GM21423 (cell line): ENCODE data around the gene ZNF862.

Experiments
- ATAC-seq: cut with Tn5 transposase; IDR thresholded peaks from one replicate; pipeline ENCODE4 v1.9.1; 2021; ENCODE audit warnings: mild to moderate bottlenecking, moderate library complexity; ENCODE audit not compliant: unreplicated experiment

The ZNF862 gene

GRCh38 chr7:149844445-149844844 is 6.3 kb downstream of the ZNF862 start:
- no peak for ATAC-seq

- ATAC-seq = no peak
Observed at GRCh38 chr7:149845257-149845980, 7.2 kb downstream of the ZNF862 start.

DNA sequence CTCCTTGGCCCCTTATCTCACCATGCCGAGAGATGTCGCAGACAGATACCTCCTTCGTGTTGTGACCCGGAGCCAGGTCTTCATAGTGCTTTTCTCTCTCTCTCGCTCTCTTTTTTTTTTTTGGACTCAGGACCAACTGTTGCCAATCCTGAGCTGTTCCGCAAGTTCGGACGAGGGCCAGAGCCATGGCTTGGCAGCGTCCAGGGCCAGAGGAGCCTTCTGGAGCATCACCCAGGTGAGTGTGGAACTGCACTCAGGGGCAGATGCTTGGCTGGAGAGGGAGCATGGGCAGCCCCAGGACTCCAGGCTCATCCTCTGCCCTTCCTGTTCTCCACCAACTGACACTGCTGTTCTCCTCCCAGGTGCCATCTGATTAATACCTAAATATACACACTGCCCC is 7.8 kb downstream of the ZNF862 start:
- ATAC-seq = no peak

DNA sequence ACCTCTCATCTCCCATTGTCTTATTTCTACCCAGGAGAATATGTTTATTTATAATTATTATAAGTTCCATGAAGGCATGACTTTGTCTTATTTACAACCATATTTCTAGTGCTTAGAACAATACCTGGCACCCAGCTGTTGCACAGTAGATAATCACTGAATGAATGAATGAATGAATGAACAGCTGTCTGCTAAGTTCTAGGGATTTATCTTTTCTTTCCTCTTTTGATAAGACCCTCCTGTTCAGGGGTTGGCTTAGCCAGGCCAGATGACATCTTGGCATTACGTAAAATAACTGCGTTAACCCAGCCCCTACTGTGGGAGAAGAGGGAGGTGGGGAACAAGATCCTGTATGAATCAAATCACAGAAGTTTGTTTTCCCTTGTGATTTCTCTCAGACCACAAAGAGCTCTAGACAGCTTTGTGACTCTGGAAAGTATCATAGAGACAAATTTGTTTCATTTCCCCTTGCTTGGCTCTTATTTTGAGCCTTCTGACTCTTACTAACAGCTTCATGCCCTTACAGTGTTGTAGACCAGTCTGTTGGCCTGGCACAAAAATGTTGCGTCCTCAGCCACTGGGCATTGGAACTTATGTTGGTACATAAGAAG is 8.4 kb downstream of the ZNF862 start:
- ATAC-seq = peak; percentile 74

DNA sequence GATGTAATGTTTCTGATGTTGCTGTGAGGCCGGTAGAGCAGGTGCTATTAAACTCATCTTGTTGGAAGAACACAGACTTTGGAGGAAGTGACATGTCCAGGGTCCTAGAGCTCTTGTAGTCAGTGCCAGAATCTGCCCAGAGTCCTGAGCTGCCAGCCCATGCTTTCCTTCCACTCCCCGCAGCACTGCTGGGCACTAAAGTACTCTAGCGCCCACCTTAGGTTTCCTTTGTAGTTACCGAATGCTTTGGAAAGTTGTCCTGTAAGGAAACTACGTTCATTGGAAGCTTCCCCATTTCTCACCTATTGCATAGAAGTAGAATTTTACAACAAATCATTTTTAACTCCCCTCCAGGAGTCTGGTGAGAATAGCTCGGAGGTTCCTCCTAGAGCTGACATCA is 11.0 kb downstream of the ZNF862 start:
- no peak for ATAC-seq

DNA sequence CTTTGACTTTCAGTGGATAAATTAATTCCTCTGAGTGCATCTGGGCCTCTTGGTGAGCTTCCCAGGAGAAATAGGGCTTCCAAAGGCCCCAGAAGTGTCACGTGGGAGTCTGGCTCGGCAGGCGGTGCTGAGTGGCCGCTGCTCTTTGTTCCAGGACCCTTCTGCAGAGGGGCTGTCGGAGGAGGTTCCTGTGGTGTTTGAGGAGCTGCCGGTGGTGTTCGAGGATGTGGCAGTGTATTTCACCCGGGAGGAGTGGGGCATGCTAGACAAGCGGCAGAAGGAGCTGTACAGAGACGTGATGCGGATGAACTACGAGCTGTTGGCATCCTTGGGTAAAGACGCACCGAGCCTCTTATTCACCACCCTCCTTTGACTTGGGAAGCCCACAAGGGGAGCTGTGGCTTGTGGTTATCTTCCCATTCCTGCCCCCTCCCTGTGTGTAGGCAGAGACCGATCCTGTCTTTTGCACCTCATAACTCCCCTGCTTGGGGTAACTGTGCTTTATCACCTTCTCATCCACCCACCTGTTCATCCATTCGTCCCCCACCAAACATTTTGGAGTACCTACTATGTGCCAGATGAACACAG is 11.9 kb downstream of the ZNF862 start:
- no peak for ATAC-seq

DNA sequence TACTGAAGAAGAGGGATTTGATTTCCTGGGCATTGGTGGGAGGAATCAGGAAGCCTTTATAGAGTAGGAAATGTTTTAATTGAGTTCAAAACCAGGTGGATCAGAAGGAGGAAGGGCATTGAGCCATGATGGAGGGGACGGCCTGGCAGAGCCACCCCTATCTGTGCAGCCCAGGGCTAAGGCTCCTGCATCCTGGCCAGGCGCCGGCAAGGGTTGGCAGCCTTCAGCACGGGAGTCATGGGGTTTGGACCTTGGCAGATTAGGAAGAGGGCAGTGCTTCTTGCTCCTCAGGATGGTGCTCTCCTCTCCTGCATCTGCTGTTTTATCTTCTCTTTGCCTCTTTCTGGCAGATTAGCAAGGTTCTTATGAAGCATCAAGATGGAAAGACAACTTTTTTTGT is 12.5 kb downstream of the ZNF862 start:
- no peak for ATAC-seq

- no peak for ATAC-seq
Observed at GRCh38 chr7:149851449-149851848, 13.3 kb downstream of the ZNF862 start.

DNA sequence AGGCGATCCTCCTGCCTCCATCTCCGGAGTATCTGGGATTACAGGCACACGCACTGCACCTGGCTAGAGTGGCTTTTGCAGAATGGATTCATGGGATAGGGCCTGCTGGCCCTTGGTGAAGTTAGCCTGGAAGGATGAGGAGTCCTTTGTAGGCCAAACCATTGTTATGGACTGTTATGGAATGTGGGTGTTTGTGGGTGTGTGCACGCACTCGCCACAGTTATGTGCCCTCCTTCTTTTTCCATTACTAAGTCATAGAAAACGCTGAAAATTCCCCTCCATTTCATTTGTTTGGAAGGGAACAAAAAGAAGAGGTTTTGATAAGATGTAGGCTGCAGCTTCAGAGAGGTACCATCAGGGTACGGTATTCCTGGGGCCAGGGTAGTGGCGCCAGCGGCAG is 15.0 kb downstream of the ZNF862 start:
- ATAC-seq = no peak

DNA sequence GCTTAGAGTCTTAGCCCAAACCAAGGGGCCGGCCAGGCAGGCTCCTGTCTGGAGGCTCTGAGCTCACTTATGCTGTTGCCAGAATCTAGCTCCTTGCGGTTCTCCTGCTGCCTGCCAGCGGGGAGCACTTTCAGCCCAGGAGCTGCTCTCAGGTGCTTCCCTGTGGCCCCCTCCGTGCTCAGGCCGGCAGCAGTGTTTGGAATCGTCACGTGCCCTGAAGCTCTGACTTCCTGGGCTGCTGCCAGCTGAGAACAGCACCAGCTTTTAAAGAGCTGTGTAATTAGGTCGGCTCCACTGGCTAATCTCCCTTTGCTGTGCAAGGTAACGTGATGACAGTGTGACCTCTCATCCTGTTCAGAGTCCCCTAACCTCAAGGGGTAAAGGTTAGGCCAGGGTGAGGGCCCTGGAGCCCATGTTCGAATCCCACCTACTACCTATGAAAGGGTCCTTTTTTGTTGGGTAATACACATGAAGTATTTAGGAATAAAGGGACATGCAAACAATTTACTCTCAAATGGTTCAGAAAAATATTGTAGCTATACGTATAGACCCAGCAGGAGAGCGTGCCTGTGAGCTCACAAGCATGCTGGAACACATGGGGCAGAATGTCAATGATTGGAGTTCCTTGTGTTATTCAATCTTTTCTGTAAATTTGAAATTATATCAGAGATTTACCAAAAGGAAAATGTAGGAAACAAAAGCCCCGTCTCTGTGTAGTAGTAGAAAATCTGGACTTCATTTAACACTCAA is 16.6 kb downstream of the ZNF862 start:
- ATAC-seq = no peak

DNA sequence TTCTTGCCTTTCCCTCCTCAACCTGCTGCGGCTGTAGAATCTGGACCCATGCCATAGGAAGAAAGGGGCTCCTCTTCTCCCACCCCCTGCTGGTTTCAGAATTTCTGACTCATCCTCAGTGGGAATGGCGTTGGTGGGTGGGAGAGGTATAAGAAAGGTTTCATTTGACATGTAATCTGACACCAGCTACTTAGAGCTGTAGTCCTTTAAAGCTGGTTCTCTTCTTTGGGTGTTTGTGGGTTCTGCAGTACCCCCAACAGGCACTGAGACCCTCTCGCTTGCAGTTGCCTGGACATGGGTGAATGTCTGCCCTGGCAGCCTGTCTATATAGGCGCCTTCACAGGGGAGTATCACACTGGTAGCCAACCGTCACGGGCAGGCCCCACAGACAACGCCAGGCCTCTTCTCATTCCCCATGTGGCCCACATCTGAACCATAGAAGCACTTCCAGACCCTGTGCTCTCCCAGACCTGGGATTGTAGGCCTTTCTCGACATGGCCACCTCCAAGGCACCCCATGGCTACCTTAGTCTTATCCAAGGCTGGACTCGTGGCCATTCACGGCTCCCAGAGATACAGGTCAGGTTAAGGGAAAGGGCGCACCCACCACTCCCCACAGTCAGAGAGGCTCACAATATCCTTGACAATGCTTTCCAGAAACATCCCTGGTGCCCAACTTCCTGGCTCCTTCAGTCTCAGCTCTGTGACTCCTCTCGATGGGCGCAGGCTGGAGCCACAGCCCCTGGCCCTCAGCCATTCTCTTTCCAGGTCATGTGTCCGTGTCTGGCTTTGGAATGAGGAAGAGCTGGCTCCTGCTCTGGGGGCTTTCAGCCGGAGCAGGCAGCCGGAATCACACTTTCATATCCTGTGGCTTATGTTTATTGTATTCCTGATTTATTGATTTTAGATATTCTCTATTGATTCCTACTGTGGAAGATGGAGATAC is 17.5 kb downstream of the ZNF862 start:
- ATAC-seq = no peak

DNA sequence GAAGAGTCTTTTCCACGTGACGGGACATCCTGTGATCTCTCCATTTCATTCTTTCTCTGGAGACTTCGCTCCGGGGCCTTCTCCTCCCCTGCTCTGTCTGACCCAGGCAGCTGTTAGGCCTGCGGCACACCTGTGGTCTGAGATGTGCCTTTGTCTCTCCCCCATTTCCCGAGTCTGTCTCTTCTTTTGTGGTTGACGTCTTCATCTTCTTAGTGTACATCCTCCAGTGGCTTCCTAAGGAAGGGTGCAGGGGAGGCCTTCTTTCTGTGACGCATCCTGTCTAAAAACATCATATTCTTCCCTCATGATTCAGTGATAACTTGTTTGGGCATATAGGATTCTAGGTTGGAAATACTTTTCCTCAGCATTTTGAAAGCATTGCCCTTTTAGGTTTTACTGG is 18.4 kb downstream of the ZNF862 start:
- no peak for ATAC-seq

DNA sequence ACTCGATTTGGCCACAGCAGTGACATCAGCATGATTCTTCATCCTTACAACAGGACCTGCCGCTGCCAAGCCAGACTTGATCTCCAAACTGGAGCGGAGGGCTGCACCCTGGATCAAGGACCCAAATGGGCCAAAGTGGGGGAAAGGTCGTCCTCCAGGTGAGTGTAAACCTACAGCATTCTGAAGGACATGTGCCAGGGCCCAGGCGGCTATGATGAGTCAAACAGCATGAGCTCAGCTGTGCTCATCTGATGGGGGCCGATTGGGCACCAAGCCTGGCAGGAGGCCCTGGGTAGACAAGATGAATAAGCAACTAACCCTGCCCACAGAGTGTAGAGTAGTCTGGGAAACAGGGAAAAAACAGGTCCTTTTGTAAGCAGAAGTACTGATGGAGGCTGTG is 21.2 kb downstream of the ZNF862 start:
- ATAC-seq = no peak

DNA sequence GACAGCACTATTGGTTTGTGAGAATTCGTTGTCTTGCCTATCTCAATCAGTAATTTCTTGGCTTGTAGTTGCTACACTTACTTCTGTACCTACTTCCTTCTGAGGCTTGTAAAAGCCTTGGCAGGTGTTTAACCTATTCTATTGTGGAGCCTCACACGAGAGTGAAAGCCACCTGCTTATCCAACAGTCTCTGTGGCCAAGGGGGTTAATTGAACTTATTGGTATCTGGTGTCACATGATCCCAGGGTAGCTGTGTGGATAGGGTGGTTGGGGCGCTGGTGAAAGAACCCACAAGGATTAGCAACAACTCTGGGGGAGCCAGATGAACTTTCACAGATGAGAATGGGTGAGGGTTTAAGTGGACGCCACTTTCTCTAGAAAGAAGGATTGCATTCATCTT is 21.7 kb downstream of the ZNF862 start:
- no peak for ATAC-seq

DNA sequence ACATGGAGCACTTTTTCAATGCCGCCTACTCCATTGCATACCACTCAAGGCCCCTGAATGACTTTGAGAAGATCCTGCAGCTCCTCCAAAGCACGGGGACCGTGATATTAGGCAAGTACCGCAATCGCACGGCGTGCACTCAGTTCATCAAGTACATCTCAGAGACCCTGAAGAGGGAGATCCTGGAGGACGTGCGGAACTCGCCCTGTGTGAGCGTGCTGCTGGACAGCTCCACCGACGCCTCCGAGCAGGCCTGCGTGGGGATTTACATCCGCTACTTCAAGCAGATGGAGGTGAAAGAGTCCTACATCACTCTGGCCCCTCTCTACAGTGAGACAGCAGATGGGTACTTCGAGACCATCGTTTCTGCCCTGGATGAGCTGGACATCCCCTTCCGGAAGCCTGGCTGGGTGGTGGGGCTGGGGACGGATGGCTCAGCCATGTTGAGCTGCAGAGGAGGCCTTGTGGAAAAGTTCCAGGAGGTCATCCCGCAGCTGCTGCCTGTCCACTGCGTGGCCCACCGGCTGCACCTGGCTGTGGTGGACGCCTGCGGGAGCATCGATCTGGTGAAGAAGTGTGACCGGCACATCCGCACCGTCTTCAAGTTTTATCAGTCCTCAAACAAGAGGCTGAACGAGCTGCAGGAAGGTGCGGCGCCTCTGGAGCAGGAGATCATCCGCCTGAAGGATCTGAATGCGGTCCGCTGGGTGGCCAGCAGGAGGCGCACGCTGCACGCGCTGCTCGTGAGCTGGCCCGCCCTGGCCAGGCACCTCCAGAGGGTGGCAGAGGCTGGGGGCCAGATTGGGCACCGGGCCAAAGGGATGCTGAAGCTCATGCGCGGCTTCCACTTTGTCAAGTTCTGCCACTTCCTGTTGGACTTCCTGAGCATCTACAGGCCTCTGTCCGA is 22.9 kb downstream of the ZNF862 start:
- no peak for ATAC-seq

GRCh38 chr7:149861728-149862045 is 23.5 kb downstream of the ZNF862 start:
- no peak for ATAC-seq

GRCh38 chr7:149862156-149862555 is 24.0 kb downstream of the ZNF862 start:
- ATAC-seq = no peak

- no peak for ATAC-seq
Observed at GRCh38 chr7:149863500-149863899, 25.3 kb downstream of the ZNF862 start.

- ATAC-seq = no peak
Observed at GRCh38 chr7:149864023-149864422, 25.8 kb downstream of the ZNF862 start.

DNA sequence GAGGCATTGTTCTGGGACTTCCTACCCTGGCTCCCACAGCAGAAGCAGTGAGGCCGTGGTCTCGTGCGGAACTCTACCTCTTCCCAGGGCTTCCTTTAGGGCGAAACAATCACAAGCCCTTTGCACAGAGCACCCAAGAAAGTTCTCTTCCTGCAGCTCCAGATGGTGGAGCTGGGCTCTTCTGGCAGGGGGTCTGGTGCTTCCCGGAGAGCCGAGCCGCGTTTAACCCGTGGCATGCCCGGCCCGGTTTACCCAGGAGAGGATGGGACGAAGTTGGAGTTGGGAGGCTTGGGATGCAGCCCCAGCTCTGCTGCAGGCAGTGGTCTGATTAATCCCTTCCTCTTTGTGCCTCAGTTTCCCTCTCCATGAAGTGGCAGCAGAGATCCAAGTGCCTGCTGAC is 26.6 kb downstream of the ZNF862 start:
- no peak for ATAC-seq
